Measurements from ENCODE around the gene TTN. TPM values are rescaled to one million over a fixed set of nuclear protein-coding genes. Genes with fewer than 3 reads are reported as not detected.

TTN gene
- total and polyA plus RNA-seq, 2 experiments from 2014 or later = 12.5 to 15.7 TPM

GRCh38 chr2:178799305-178799704 lies 7.9 kb downstream of the TTN start (continued):
- TF ChIP-seq ZNF462 (CRISPR knock-in tag; IDR thresholded peaks at IDR 0.05) = no peak
- no peak for TF ChIP-seq ZNF331 (CRISPR knock-in tag; IDR thresholded peaks at IDR 0.05; ENCODE audit: low read depth)
- TF ChIP-seq CREB1 (CRISPR knock-in tag; IDR thresholded peaks at IDR 0.05; ENCODE audit: low read depth) = no peak

DNA sequence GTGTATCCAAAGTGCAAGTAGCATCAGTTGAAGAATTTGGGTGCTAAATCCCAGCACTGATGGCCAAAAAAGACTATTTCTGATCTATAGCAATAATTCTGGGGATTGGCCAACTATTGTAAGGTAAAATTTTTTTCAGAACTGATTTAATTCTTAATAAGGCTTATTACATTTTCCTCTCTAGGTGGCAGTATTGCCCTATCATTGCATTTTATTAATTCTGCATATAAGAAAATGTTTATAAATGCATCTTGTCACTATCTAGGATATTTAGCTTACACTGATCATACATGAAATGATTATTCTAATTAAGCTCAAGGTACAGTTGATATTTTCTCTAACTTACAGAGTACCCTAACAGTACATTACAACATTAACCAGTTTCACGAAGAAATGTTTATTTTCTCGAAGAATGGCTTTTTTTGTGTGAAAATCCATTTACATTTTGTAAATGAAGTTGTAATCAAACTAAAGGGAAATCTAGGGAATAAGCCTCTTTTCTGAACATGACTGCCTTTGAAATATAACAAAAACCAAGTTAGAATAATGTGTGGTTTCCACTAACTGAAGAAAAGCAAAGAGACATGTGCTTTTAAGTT lies 11.0 kb downstream of the TTN start:
- no peaks in the 10 kb centered on the region; the same call in 2 of the 3 replicates for H3K9me3 Mint-ChIP-seq
- no peak overlapping the region for H2AFZ ChIP-seq
- peak overlapping the region; percentile 35; the same call in 1 of the 2 replicates for H3K27ac Mint-ChIP-seq
- peaks cover 10% of the 10 kb centered on the region; the same call in 2 of the 3 replicates for H3K4me1 Mint-ChIP-seq
- no peaks in the 10 kb centered on the region for H3K27me3 ChIP-seq (ENCODE audit: insufficient read depth)
- peaks cover 1% of the 10 kb centered on the region; the same call in 1 of the 2 replicates for H3K4me1 ChIP-seq (ENCODE audit: insufficient read depth)
- no peak overlapping the region for H3K4me3 ChIP-seq
- H3K27ac ChIP-seq (ENCODE audit: low read depth) = no peak overlapping the region
- H3K79me2 ChIP-seq (replicated peaks; ENCODE audit: insufficient read depth) = no peaks in the 10 kb centered on the region
- no peak overlapping the region for H3K4me3 Mint-ChIP-seq
- no peak for TF ChIP-seq REST (IDR thresholded peaks at IDR 0.05; ENCODE audit: unreplicated experiment)
- peak in 1 of 2 experiments; percentile 86; a peak in 3 of 4 replicates for TF ChIP-seq CTCF (conservative IDR thresholded peaks at IDR 0.05; ENCODE audit: low read depth in 2 of 2)
- TF ChIP-seq JUNB (IDR thresholded peaks at IDR 0.05; ENCODE audit: unreplicated experiment) = no peak
- no peak overlapping the region for H3K4me2 ChIP-seq
- DNase-seq (ENCODE audit: low spot score) = peak; percentile 48
- peaks cover 15% of the 10 kb centered on the region; the same call in 2 of the 3 replicates for H3K36me3 Mint-ChIP-seq (ENCODE audit: low read depth)
- no peaks in the 10 kb centered on the region for H3K9me2 ChIP-seq (ENCODE audit: insufficient read depth)
- H3F3A ChIP-seq (replicated peaks; ENCODE audit: low read depth) = no peaks in the 10 kb centered on the region
- no peak for ATAC-seq
- no peaks in the 10 kb centered on the region for H3K27me3 Mint-ChIP-seq (ENCODE audit: insufficient read depth, low read depth, poor library complexity)
- H4K20me1 ChIP-seq (replicated peaks; ENCODE audit: insufficient read depth) = no peaks in the 10 kb centered on the region
- peaks cover 4% of the 10 kb centered on the region; the same call in 1 of the 2 replicates for H3K36me3 ChIP-seq (ENCODE audit: insufficient read depth)
